Ovary (tissue), 3 donors: ENCODE results near the gene GPR119.

Experiments used
- CTCF ChIP-seq, 3 donors: fragments of 450-650 bp in 2 of 3; fragments of 200-600 bp in 1 of 3; IDR thresholded peaks; one replicate each; pipeline versions ENCODE4 v1.5.1 to v1.8.0; 2016 to 2022; ENCODE audit warnings: antibody characterized with exemption in 3 of 3, mild to moderate bottlenecking in 1 of 3
- EP300 ChIP-seq: sonication (generic); formaldehyde crosslinking; IDR thresholded peaks from one replicate; pipeline ENCODE4 v1.6.1; 2017; ENCODE audit warnings: antibody characterized with exemption
- POLR2A ChIP-seq: fragments of 450-650 bp; IDR thresholded peaks from one replicate; pipeline ENCODE4 v1.6.1; 2017; ENCODE audit warnings: antibody characterized with exemption, mild to moderate bottlenecking, moderate library complexity
- donor health status: DM: no; HTN: no; CAD: no.

GRCh38 chrX:130395341-130395740, 9.9 kb upstream of the GPR119 start:
- TF ChIP-seq CTCF (IDR thresholded peaks at IDR 0.05) (no peak), POLR2A (no peak), EP300 (no peak)
